GM18526 (cell line): ENCODE results near the gene ATP8B4.

Experiments
- POLR2A ChIP-seq: IDR thresholded peaks from 3 replicates; pipeline ENCODE4 v1.6.1; 2011; ENCODE audit not compliant: insufficient read length; ENCODE audit errors: extremely low read depth

Gene ATP8B4

DNA sequence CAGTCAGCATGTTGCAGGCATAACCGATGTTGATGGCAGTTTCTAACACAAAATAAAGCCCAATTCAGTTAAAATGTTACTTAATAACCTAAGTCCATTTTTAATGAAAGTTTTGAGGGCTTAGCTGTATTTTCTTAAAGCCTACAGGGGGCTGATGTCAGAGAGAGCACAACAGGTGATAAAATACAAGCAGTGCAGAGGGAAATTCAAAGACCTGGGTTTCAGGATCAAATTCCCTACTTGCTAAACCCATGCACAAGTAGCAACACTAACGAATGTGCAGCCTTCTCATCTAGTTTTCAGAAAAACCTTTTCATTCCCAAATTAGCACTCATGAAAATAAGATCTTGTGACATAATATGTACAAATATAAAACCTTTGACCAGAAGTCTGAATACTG, 202.0 kb downstream of the ATP8B4 start:
- TF ChIP-seq POLR2A = no peak

DNA sequence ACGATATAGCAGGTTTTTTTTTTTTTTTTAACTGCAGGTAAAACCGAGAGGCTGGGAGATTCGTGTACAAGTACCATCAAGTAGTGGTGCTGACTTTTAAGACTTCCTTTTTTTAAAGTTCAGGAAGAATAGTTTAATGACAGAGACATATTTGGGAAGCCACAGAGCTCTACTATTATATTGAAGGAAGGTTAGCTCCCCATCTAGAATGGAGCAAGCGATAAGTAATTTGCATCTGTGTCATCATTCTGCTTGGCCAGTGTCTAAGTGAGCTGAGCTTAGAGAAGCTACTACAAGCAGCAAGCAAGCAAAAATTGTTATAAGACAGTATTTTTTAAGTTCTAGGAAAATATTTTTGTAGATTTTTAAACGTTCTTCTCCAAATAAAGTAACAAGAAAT, 203.2 kb downstream of the ATP8B4 start:
- no peak for TF ChIP-seq POLR2A

DNA sequence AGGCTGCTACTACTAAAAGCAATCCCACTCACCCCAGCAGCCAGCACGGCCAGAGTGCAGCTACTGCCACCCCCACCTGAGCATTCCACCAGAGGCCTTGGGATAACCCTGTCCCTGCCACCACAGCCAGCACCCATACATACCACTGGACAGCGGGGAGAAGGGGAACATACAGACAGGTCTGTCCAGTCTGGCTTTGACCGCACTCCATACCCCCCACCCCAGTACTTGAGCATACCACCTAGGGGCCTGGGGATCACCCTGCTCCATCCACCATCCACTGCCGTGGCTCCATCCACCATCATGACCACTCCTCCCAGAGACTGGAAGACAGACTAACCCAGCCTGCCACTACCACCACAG, 210.1 kb downstream of the ATP8B4 start:
- no peak for TF ChIP-seq POLR2A

DNA sequence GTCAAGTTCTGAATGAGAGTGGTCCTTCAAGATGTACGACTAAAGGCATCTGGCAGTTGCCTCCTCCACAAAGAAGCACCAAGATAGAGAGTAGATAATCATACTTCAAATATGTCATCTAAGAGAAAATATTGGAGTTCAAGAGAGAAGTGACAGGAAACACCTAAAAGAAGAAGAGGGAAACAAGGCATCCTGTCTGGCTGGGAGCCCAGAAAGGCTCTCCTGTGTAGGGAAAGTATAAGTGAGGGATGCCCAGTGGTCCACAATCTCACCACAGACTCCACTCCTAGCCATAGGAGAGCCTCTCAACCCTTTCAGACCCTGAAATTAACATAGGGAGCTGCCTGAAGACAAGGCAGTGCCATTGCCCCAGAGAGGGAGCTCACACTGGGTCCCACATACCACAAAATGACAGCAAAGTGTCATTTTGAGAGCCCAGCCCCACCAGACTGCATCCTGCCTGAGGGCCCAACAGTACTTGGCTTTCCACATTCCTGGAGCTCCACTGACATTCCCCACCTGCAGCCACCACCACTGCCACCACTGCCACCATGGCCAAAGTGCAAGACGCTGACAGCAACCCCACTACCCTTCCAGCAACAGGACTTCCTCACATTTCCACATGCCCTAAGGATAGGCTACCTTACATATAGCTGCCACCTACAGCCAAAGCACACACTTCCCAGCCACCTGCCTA, 210.6 kb downstream of the ATP8B4 start:
- no peak for TF ChIP-seq POLR2A

DNA sequence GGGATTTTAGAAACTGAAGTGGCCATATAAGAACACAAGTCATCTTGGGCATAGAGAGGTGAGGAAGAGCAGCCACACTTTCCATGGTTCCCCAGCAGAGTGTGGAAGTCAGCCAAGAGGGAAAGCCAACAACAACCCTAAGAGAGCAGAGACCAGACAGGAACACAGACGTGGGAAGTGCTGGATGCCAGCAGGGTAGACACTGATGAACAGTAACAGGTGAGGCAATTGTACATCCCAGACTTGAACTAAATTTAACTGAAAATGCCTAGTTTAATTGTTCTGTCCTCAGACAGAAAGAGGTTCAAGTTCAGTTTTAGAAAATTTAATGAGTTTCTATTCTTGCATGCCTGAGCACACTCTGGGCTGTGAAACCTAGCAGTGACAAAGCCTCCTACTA, 212.1 kb downstream of the ATP8B4 start:
- no peak for TF ChIP-seq POLR2A

DNA sequence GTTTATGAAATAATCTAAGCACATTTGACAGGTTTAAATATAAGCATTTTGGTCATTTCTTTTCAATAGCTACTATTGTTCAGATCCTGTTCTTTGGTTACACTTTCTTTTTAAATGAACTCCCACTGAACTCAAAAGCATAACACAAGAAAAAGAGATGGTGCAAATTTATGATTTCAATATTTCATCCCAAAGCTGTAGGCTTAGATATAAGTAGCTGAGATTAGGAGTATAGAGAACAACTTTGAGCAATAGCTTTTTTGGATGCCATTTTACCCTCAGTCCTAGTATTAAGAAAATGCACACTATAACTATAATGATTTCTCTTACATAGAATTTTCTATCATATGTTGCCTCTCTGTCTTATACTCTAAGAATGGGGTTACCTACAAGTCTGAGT, 213.8 kb downstream of the ATP8B4 start:
- no peak for TF ChIP-seq POLR2A

DNA sequence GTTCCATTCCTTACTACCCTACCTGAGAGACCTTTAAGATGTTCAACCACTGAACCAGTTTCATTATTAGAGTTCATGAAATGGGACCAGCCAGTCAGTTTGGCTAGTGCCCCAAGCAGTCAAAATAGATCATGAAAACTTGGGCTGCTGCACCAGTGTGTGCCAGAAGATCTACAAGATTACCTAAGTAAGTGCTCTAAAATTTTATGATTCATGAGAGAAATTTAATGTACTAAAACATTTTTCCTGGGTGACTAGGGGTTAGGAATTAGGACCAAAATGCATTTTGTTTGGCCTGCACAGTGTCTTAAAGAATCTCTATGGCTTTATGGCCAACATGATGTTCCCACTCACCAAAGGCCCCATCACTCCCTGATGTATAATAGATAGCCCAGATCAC, 214.7 kb downstream of the ATP8B4 start:
- no peak for TF ChIP-seq POLR2A

DNA sequence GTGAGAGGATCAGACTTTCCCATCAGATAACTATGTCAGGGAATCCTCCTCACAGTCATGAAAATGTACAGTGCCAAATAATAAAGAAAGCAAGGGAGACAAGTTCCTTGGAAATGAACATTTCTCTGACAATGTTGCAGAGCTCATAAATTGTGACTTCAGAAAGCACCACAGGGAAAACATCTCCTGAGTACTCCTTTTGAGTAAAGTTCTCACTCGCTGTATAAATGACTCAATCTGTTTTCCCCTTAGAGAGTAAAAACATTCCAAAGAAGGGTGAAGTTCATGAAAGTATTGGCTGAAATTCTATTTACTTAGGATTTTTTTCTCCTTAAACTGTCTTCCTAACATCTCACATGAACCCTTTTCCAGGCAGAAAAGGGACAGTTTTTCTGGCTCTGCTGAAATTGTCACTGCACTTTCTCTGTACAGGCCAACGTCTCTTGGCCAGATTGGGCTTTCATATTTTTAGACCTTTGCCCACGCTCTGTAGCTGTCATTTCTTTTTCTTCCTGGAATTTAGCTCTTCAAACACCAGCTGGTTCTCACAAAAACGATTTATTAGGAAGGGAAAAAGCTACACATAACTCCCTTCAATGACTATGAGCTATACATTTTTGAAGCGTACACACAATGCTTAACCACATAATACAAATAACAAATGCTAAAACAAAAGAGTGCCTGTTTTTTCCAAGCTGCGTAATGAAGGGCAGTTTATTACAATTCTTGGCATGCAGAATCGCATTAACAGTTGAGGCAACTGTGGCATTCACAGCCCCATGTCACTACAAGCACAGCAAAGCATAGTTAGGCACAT, 216.1 kb downstream of the ATP8B4 start:
- TF ChIP-seq POLR2A = no peak

DNA sequence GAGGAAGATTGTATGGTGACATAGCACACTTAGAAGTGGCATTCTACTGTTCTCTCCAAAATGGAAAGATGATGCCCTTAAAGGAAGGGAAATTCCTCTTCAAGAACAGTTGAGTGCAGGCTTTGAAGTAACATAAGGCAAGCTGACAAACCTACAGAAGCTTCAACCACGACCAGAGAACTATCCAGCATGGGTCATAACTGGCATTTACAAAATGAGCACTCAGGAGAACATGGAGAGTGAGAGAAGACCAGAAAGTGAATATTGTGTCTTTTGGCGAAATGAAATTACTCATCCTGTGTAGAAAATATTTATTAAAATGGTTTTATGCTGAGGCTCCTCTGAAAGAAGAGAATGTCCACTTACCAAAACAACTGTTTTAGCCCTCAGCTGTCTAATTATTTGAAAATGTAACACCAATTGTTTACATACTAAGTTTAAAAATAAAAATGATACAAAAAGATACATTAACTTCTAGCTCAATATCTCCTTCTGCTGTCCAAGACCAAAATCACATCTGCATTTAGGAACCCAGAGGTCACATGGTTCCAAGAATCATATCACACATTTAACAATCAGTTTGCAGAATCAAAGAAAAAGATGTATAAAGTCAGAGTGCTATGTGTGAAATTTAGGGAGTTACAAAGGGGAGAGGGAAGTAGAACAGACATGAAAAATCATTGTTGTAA, 216.9 kb downstream of the ATP8B4 start:
- TF ChIP-seq POLR2A = no peak

DNA sequence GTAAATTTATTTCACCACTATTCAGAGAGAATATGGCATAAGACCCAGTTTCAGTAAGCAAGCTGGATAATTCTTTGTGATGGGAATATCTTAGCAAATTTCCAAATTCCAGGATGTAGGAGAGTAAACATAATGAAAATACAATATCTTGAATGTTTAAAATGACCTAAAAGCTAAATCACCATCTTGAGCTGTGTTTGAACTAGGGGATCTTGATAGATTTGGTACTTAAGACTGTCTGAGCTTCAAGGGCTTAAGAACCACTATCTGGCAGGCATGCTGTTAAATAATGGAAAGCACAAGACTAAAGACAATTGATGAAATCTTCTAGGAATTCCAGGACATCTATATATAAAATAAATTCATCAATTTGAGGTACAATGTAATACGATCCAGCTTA, 217.7 kb downstream of the ATP8B4 start:
- no peak for TF ChIP-seq POLR2A

DNA sequence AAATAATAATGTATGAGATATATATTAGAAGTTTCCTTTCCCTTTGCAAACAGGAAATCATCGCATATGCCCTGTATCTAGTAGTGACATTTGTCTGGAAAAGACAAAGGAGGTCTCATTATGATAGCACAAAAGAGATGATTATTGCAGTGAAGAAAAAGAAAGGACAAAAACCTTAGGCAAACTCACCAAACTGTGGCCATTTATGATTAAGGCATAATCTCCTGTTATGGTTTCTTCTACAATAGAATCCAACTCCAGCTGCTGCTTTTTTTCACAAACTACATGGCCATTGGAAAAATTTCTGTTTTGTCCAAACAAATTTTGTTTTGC, 218.2 kb downstream of the ATP8B4 start:
- TF ChIP-seq POLR2A = no peak

DNA sequence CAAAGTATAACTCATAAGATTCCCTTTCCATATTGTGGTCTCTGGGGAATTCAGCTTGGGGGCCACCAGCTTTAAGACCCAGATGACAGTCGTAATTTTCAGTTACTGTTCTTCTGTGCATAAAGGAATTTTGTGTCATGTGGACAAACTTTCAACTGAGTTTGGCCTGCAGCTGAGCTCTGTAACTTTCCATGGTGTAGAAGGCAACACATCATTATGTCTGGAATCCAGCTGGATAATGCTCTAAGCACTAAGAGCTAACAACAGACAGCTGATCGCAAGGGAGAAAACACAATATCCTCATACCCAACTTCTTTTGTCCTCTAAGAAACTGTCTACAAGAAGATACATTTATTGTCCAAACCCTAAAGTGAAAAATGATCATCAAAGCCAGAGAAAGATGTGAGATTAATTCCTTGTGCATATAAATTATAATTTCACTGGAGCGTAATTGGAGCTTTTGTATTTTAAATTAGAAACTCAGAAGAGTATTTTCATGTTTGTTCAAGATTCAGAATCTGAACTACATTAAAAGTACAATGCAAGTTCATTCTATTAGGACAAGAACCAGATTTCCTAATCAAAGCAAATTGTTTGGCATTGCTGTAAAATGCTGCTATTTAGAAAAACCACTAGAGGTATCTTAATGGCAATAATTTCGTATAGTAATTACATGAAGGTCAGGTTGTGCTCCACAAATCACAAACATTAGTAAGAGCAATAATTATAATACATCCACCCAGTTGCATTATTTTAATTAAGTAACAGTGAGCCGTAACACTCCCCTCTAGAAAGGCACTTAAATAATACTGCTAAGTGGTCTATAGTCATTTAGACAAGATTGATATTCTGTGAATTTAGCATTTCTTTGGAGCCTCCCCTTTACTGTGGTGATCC, 218.8 kb downstream of the ATP8B4 start:
- no peak for TF ChIP-seq POLR2A

DNA sequence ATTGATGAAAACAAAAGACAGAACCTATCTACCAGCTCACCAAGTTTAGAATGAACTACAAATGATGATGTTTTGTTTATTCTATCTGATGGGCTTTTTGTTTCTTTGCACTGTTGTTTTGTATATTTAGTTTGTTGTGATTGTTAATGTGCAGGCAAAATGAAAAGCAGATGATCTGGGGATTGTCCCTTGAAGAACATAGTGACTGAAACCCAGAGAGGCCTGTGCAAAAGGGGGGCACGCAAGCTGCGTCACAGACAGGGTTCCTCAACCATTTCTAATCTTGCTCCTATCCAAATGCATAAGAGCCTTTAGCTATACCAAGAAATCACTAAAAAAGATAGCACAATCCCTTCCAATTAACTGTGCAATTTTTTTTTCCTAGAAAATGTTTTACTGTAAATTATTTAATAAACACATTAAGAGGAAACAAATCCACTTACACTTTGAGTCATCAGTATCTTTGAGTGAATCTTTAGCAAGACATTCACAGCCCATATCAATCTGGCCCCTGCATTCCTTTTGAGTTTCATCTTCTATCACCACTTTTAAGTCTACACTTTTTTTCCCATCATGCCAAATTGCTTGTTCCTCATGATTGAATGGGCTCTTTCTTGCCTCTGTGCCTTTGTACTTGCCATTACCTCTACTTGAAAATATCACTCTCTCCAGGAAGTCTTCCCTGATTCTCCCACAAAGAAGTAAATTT, 220.3 kb downstream of the ATP8B4 start:
- TF ChIP-seq POLR2A = no peak

DNA sequence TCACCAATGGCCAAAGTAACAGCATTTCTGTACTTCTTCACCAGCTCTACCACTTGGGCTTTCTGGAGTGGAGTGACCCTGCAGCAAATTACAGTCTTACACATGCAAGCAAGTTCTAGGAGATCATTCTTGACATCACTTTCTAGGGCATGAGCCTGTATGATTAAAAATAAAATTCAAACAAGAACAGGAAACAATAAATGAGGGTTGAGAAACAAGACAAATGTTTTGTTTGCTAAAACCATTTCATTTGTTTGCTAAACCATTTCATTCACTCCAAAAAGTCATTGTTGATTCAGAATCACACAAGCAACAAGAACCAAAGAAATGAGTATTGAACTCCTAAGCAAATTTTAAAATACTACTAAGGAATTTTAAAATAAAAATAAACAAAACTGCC, 220.9 kb downstream of the ATP8B4 start:
- no peak for TF ChIP-seq POLR2A
